IPS-18a (cell line): Measurements from ENCODE around the gene ZNF8.
"Not testable (repeated sequence)": the region's sequence is repeated elsewhere in the genome, so short reads cannot be mapped to it uniquely, and the experiment has no call there.

Experiments used
- H3K27ac ChIP-seq: one replicate; pipeline ENCODE4 v1.5.1; 2013; ENCODE audit warnings: low read length
- H3K27me3 ChIP-seq: one replicate; pipeline ENCODE4 v1.6.1; 2013; ENCODE audit warnings: mild to moderate bottlenecking, low read length; ENCODE audit not compliant: control insufficient read depth, insufficient read depth
- H3K36me3 ChIP-seq: one replicate; pipeline ENCODE4 v1.6.1; 2013; ENCODE audit warnings: low read depth, low read length; ENCODE audit not compliant: control insufficient read depth
- H3K4me1 ChIP-seq: one replicate; pipeline ENCODE4 v1.6.1; 2013; ENCODE audit warnings: low read depth, low read length; ENCODE audit not compliant: control insufficient read depth
- H3K4me3 ChIP-seq: one replicate; pipeline ENCODE4 v1.5.1; 2013; ENCODE audit warnings: low read length
- H3K9ac ChIP-seq: one replicate; pipeline ENCODE4 v1.6.1; 2013; ENCODE audit warnings: mild to moderate bottlenecking, low read length, moderate library complexity
- H3K9me3 ChIP-seq: one replicate; pipeline ENCODE4 v1.6.1; 2013; ENCODE audit warnings: low read depth, low read length; ENCODE audit not compliant: control insufficient read depth

The ZNF8 gene

DNA sequence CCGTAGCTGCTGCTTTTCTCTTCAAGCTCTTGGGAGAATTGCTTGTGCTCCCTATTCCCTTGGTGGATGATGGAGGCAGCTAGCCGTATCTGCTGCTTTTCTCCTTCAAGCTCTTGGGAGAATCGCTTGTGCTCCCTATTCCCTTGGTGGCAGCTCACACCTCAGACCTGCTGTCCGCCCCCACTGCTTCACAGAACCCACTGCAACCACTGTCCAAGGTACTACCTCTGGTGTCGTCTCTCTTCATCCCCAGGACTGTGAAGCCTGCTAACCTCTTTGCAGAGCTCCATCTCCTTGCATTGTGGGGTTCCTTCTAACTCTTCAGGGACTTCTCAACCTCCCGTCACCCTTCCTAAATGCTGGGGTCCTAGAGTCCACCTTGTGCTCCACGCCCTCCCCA lies 21.9 kb downstream of the ZNF8 start:
- no peaks in the 10 kb centered on the region for H3K27me3 ChIP-seq
- peaks cover 36% of the 10 kb centered on the region for H3K36me3 ChIP-seq
- no peaks in the 10 kb centered on the region for H3K4me1 ChIP-seq
- no peak overlapping the region for H3K9ac ChIP-seq
- no peak overlapping the region for H3K27ac ChIP-seq
- no peak overlapping the region for H3K4me3 ChIP-seq
- H3K9me3 ChIP-seq, result no peaks in the 10 kb centered on the region

DNA sequence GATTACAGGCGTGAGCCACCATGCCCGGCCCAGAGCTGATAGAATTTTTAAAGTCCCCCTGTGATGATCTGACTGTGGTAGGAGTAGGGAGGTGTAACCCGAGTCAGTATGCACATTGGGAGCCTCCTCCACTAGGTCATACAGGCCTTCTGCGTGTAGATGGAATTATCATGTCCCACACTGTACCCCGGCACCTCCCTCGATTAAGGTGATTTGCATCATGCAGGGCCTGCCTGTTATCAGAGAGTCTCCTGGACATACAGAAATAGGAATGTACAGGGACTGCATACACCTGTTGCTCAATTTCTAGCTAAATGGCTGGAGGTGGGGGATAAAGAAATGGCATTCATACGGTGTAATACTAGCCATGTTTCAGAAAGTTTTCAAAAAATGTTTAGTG lies 25.5 kb downstream of the ZNF8 start:
- Histone ChIP-seq H3K9me3 (no peaks in the 10 kb centered on the region), H3K4me3 (peak overlapping the region; percentile 85), H3K27me3 (no peaks in the 10 kb centered on the region), H3K27ac (no peak overlapping the region), H3K9ac (no peak overlapping the region), H3K4me1 (peaks cover 3% of the 10 kb centered on the region), H3K36me3 (peaks cover 31% of the 10 kb centered on the region)

DNA sequence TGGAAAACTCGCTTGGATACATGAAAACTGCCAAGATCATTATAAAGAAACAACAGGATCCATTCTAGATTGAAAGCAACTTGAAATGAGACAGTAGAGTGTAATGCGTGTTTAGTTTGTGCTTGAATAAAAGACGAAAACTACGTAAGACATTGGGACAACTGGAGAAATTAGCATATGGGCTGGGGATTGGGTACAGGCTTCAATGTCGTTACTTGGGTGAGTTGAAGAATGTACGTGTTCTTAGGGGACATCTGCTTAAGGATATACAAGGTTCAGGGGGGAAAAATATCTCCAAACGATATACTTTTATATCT lies 26.0 kb downstream of the ZNF8 start:
- peaks cover 3% of the 10 kb centered on the region for H3K4me1 ChIP-seq
- peak overlapping the region; percentile 85 for H3K4me3 ChIP-seq
- peaks cover 30% of the 10 kb centered on the region for H3K36me3 ChIP-seq
- H3K9ac ChIP-seq, result no peak overlapping the region
- H3K9me3 ChIP-seq, result no peaks in the 10 kb centered on the region
- H3K27ac ChIP-seq, result no peak overlapping the region
- no peaks in the 10 kb centered on the region for H3K27me3 ChIP-seq

DNA sequence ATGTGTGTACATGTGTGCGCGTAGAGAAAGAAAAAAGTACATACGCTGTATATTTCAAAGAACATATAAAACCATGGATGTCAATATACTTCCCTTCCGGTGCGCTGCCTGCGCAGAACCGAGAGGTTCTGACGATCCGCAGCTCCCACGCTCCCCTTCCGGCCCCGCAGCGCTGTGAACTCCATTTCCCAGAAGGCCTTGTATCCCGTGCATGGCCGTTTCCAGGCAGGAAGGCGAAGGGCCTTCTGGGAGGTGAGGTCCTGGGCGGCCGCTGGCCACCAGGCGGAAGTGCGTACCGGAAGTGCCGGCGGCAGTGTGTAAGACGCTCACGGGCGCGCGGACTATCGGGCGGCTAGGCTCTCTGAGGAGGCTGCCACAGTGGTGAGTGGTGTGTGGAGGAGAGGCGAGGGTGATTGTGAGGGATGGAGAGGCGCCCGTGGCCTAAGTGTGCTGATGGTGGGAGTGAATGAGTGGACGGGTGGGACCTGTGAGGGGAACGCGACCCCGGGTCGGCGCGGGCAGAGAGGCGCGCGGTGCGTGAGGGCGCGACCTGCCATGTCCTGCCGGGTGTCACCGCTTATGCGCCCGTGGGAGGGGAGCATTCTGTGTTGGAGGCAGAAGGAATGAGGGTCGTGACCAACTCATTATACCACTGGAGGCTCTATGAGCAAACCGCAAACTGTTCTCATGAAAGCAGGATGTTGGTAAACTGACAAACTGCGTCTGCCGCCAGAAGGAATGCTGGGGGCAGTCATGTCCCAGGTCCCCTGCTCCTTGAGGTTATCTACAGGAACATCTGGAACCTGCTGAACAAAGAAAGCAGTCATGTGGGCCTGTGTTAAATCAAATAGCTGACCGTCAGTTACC lies 26.5 kb downstream of the ZNF8 start, which contains the start of gene ERVK3-1:
ERVK3-1 (plus strand) TSS at position 313 of the 867 bp plus-strand sequence. CDS start 6,792 bp downstream, outside the sequence.
- Histone ChIP-seq H3K4me3 (peak within 1 kb of the TSS; percentile 85), H3K9ac (peak within 1 kb of the TSS; percentile 69), H3K27me3 (no peaks in the 10 kb centered on the region), H3K36me3 (peaks cover 24% of the 10 kb centered on the region), H3K9me3 (no peaks in the 10 kb centered on the region), H3K4me1 (peaks cover 3% of the 10 kb centered on the region), H3K27ac (no peak within 1 kb of the TSS)

DNA sequence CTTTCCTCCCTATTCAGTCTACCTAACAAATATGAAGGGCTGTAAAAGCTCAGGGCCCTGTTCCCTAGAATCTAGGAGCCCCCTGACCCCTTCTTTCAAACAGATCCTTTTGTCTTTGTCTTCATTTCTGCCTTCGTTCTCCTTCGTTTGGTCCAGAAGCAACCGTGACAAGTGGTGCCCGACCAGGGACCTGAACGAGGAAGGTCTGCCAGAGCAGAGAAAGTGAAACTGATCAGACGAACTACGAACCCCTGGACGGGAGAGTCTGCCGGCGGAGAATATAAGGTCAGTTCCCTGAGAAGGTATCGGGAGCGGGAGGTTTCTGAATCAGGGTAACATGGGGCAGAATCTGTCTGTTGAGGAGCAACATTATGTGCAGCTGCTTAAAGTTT lies 27.2 kb downstream of the ZNF8 start:
- Histone ChIP-seq H3K27me3 (no peaks in the 10 kb centered on the region), H3K27ac (no peak overlapping the region), H3K4me3 (peak overlapping the region; percentile 85), H3K36me3 (peaks cover 18% of the 10 kb centered on the region), H3K4me1 (peaks cover 3% of the 10 kb centered on the region), H3K9ac (peak overlapping the region; percentile 69), H3K9me3 (no peaks in the 10 kb centered on the region)

DNA sequence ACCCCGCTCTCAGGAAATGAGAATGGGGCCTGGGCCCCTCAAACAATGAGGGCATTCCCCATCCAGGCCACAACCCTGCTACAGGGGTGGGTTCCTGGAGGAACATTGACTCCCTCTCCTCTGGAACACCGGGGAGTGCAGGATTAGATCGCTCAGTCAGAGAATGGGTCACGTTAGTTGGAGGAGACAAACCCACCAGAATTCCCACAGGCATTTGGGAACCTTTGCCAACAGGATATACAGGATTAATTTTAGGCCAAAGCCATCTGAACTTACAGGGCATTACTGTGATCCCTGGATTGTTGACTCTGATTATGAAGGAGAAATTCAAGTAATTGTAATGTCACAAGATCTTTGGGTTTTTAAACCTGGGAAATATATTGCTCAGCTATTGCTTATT lies 29.0 kb downstream of the ZNF8 start:
- Histone ChIP-seq H3K4me3 (no peak overlapping the region), H3K27ac (no peak overlapping the region), H3K4me1 (peaks cover 3% of the 10 kb centered on the region), H3K9me3 (no peaks in the 10 kb centered on the region), H3K9ac (no peak overlapping the region), H3K27me3 (no peaks in the 10 kb centered on the region), H3K36me3 (peaks cover 26% of the 10 kb centered on the region)

DNA sequence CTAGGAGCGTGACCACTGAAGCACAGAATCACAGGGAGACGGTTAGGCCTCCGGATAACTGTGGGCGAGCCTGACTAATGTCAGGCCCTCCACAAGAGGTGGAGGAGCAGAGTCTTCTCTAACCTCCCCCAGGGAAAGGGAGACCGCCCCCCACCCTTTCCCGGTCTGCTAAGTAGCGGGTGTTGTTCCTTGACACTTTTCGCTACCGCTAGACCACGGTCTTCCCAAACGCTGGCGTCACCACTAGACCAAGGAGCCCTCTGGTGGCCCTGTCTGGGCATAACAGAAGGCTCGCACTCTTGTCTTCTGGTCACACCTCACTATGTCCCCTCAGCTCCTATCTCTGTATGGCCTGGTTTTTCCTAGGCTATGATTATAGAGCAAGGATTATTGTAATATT lies 31.9 kb downstream of the ZNF8 start:
- H3K36me3 ChIP-seq, result peaks cover 48% of the 10 kb centered on the region
- not testable (repeated sequence) for H3K4me3 ChIP-seq, H3K27me3 ChIP-seq, H3K4me1 ChIP-seq, H3K27ac ChIP-seq, H3K9ac ChIP-seq, H3K9me3 ChIP-seq

DNA sequence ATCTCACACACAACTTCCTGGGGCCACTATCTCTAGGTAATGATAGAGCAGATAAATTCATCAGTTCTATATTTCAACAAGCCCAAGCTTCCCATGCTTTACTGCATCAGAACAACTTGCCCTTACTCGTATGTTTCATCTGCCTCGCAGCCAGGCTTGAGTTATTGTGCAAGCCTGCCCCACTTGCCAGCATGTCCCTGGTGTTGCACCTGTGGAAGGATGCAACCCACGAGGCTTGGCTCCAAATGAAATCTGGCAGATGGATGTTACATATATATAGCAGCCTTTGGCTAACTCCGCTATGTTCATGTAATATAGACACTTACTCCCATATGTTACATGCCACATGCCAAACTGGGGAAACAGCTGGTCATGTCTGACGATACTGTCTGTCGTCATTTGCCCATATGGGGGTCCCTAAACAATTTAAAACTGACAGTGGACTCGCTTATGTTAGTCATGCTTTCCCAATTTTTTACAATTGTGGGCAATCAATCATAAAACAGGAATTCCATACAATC lies 32.6 kb downstream of the ZNF8 start:
- Histone ChIP-seq H3K9ac (no peak overlapping the region), H3K36me3 (peaks cover 48% of the 10 kb centered on the region), H3K27ac (no peak overlapping the region), H3K4me3 (no peak overlapping the region), H3K27me3 (no peaks in the 10 kb centered on the region), H3K9me3 (no peaks in the 10 kb centered on the region), H3K4me1 (no peaks in the 10 kb centered on the region)

DNA sequence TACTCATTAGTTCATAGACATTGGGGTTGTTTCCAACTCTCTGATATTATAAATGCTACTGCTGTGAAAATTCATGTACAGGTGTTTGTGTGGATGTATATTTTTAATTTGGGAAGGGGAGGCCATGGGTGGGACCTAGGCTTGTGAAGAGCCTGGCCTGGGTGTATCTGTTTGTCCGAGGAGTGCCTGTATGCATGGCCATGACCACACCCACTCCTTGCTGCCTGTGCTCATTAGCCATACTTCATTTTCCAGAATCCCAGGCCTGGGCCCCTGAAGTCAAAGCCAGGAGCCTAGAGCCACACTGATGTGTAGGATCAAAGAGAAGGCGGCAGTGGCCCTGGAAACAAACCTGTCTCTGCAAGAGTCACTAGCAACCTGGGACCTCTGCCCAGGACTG lies 36.8 kb downstream of the ZNF8 start:
- Histone ChIP-seq H3K36me3 (peaks cover 36% of the 10 kb centered on the region), H3K27ac (no peak overlapping the region)

DNA sequence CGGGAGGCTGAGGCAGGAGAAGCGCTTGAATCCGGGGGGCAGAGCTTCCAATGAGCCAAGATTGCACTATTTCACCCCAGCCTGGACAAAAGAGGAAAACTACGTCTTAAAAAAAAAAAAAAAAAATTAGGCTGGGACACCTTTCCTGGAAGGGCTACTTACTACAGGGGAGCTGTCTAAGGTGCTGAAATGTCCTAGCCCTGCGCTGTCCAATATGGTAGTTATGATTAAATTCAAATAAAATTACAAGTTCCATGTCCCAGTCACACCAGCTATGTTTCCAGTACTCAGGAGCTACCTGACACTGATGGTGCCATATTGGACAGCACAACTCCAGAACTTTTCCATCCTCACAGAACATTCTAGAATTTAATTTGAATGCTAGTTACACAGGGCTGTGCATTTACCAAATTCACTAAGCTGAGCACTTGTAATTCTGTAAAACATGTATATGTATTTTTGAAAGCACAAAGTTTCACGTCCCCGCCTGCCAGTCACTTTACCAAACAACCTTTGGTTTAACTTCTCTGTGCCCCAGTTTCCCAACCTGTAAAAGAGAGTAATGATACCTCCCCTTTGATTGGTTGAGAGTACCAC lies 38.8 kb downstream of the ZNF8 start:
- H3K27ac ChIP-seq, result no peak overlapping the region
- no peaks in the 10 kb centered on the region for H3K4me1 ChIP-seq
- H3K27me3 ChIP-seq, result no peaks in the 10 kb centered on the region
- no peaks in the 10 kb centered on the region for H3K9me3 ChIP-seq
- peaks cover 23% of the 10 kb centered on the region for H3K36me3 ChIP-seq
- H3K4me3 ChIP-seq, result no peak overlapping the region
- H3K9ac ChIP-seq, result no peak overlapping the region

More for the DNA sequence above, 36.8 kb downstream of the ZNF8 start:
- H3K4me3 ChIP-seq, result no peak overlapping the region
- no peaks in the 10 kb centered on the region for H3K4me1 ChIP-seq
- H3K9ac ChIP-seq, result no peak overlapping the region
- H3K27me3 ChIP-seq, result no peaks in the 10 kb centered on the region
- H3K9me3 ChIP-seq, result no peaks in the 10 kb centered on the region

DNA sequence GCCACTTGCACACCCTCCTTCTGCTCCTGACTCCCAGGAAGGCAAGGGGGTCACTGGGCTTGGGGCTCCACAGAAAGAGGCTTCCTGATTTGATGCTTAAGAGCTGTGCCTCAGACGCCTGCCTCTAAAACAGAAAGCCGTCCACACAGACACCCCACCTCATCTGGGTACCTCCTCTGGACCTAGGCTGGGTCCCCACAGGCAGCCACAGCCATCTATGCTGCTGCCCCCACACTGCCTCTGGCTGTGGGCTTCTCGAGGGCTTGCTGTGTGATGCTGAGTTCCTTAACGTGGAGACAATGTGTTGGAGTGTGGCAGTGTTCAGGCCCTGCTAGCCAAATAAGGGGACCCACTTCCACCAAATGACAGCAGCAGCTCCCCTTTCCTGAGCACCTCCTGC lies 39.5 kb downstream of the ZNF8 start:
- Histone ChIP-seq H3K36me3 (peaks cover 18% of the 10 kb centered on the region), H3K4me3 (no peak overlapping the region), H3K9ac (no peak overlapping the region), H3K27me3 (no peaks in the 10 kb centered on the region), H3K27ac (no peak overlapping the region), H3K4me1 (no peaks in the 10 kb centered on the region), H3K9me3 (no peaks in the 10 kb centered on the region)

DNA sequence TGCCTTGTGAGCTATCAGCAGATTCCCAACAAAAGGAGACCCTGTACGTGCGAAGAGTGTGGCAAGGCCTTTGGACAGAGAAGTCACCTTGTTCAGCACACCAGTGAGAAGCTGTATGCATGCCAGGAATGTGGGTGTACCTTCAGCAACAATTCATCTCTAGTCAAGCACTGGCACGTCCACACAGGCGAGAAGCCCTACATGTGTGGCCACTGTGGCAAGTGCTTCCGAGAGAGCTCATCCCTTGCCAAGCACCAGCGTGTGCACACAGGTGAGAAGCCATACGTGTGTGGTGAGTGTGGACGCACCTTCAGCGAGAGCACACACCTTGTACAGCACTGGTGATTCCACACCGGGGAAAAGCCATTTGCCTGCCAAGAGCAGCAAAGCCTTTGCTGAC lies 40.5 kb downstream of the ZNF8 start:
- Histone ChIP-seq H3K9me3 (no peaks in the 10 kb centered on the region), H3K9ac (no peak overlapping the region)

More for the DNA sequence above, 40.5 kb downstream of the ZNF8 start:
- no peaks in the 10 kb centered on the region for H3K4me1 ChIP-seq
- no peak overlapping the region for H3K4me3 ChIP-seq
- H3K27me3 ChIP-seq, result no peaks in the 10 kb centered on the region
- peaks cover 11% of the 10 kb centered on the region for H3K36me3 ChIP-seq
- no peak overlapping the region for H3K27ac ChIP-seq
